ENCODE data around the gene TMEM231.
"Not testable (repeated sequence)": the region's sequence is repeated elsewhere in the genome, so short reads cannot be mapped to it uniquely, and the experiment has no call there.

TMEM231 gene

GRCh38 chr16:75529959-75530358 is 26.1 kb downstream of the TMEM231 start:
- DNase-seq = no peak

GRCh38 chr16:75529056-75529905 is 26.8 kb downstream of the TMEM231 start:
- DNase-seq = no peak

GRCh38 chr16:75527825-75528299 is 28.2 kb downstream of the TMEM231 start:
- DNase-seq = no peak

GRCh38 chr16:75526032-75526790 is 29.8 kb downstream of the TMEM231 start:
- no peak for DNase-seq

- DNase-seq = no peak
Measured at GRCh38 chr16:75519175-75519574, 36.9 kb downstream of the TMEM231 start.

- DNase-seq = peak in 1 of 2 donors; percentile 15
Measured at GRCh38 chr16:75516189-75516966, 39.7 kb downstream of the TMEM231 start.

GRCh38 chr16:75514296-75514695 is 41.8 kb downstream of the TMEM231 start:
- no peak for DNase-seq

- peak in 1 of 2 donors; percentile 66 for DNase-seq
Measured at GRCh38 chr16:75506574-75506973, 49.5 kb downstream of the TMEM231 start.

GRCh38 chr16:75506107-75506506 is 49.9 kb downstream of the TMEM231 start:
- DNase-seq = no peak

- no peak for DNase-seq
Measured at GRCh38 chr16:75503801-75504200, 52.3 kb downstream of the TMEM231 start.

- no peak for DNase-seq
Measured at GRCh38 chr16:75502916-75503605, 53.0 kb downstream of the TMEM231 start.

- not testable (repeated sequence) for DNase-seq
Measured at GRCh38 chr16:75501820-75502219, 54.2 kb downstream of the TMEM231 start.

- no peak for DNase-seq
Measured at GRCh38 chr16:75501359-75501758, 54.7 kb downstream of the TMEM231 start.

- not testable (repeated sequence) for DNase-seq
Measured at GRCh38 chr16:75498605-75499322, 57.3 kb downstream of the TMEM231 start.

GRCh38 chr16:75497558-75497957 is 58.5 kb downstream of the TMEM231 start:
- no peak for DNase-seq

- DNase-seq = peak in 1 of 2 donors; percentile 22
Measured at GRCh38 chr16:75495076-75495674, 60.9 kb downstream of the TMEM231 start, which contains the start of gene CHST6. Gene CHST6 (minus strand): TSS chr16:75495441. CDS start chr16:75479828, 15,613 bp downstream.

- DNase-seq = no peak
Measured at GRCh38 chr16:75494661-75495075, 61.4 kb downstream of the TMEM231 start.

- DNase-seq = no peak
Measured at GRCh38 chr16:75494184-75494583, 61.9 kb downstream of the TMEM231 start.

- DNase-seq = no peak
Measured at GRCh38 chr16:75491876-75492275, 64.2 kb downstream of the TMEM231 start.

- no peak for DNase-seq
Measured at GRCh38 chr16:75488322-75488721, 67.7 kb downstream of the TMEM231 start.

Data from CD4-positive, alpha-beta T cell treated with Interleukin-4 for 1 hour (primary cell).